Rectal smooth muscle tissue (tissue), 1 donor: ENCODE measurements around the gene PUS7L.
"Not testable (repeated sequence)": the region's sequence is repeated elsewhere in the genome, so short reads cannot be mapped to it uniquely, and the experiment has no call there.

Experiments
- H3K27ac ChIP-seq: one replicate; pipeline ENCODE4 v1.7.0; 2013; ENCODE audit warnings: low read depth, low read length, inconsistent platforms
- H3K27me3 ChIP-seq: one replicate; pipeline ENCODE4 v1.7.0; 2013; ENCODE audit warnings: low read length; ENCODE audit not compliant: control insufficient read depth, insufficient read depth
- H3K36me3 ChIP-seq: one replicate; pipeline ENCODE4 v1.7.0; 2013; ENCODE audit warnings: low read length; ENCODE audit not compliant: control insufficient read depth, insufficient read depth
- H3K4me1 ChIP-seq: one replicate; pipeline ENCODE4 v1.7.0; 2013; ENCODE audit warnings: low read length; ENCODE audit not compliant: control insufficient read depth, insufficient read depth
- H3K4me3 ChIP-seq: one replicate; pipeline ENCODE4 v1.7.0; 2013; ENCODE audit warnings: low read length
- H3K9ac ChIP-seq: one replicate; pipeline ENCODE4 v1.7.0; 2013; ENCODE audit warnings: low read length

Gene PUS7L

GRCh38 chr12:43694879-43695278, 63.7 kb downstream of the PUS7L start:
- Histone ChIP-seq H3K27ac (no peak overlapping the region), H3K4me3 (no peak overlapping the region)

DNA sequence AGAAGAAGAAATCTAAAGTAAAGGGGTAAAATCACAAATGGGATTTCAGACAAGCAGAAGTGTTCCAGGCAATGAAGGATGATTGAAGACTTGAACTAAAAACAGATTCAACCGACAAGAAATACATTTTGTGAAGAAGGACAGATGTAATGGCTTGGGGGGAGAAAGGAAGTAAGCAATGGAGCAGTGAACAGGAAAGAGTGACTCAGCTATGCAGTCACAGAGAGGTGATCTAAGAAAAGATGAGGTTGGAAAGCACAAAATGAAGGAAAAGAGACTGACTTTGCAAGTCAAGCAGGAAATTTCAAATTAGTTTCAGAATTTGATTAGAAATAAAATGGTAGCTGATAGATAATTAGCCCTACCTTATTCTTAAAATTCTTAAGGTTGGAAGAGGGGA, 66.5 kb downstream of the PUS7L start:
- Histone ChIP-seq H3K27ac (no peak overlapping the region), H3K9ac (no peak overlapping the region), H3K4me3 (no peak overlapping the region), H3K27me3 (no peaks in the 10 kb centered on the region), H3K4me1 (no peaks in the 10 kb centered on the region), H3K36me3 (no peaks in the 10 kb centered on the region)

More at GRCh38 chr12:43694879-43695278, 63.7 kb downstream of the PUS7L start:
- no peaks in the 10 kb centered on the region for H3K36me3 ChIP-seq
- H3K27me3 ChIP-seq: no peaks in the 10 kb centered on the region
- H3K4me1 ChIP-seq: no peaks in the 10 kb centered on the region
- H3K9ac ChIP-seq: no peak overlapping the region

DNA sequence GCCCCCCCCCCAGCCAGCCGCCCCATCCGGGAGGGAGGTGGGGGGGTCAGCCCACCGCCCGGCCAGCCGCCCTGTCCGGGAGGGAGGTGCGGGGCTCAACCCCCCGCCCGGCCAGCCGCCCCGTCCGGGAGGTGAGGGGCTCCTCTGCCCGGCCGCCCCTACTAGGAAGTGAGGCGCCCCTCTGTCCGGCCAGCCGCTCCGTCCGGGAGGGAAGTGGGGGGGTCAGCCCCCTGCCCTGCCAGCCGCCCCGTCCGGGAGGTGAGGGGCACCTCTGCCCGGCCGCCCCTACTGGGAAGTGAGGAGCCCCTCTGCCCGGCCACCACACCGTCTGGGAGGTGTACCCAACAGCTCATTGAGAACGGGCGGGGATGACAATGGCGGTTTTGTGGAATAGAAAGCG, 73.1 kb downstream of the PUS7L start:
- not testable (repeated sequence) for H3K36me3 ChIP-seq, H3K4me1 ChIP-seq, H3K27ac ChIP-seq, H3K9ac ChIP-seq, H3K4me3 ChIP-seq, H3K27me3 ChIP-seq

- Histone ChIP-seq H3K27me3 (no peaks in the 10 kb centered on the region), H3K27ac (no peak overlapping the region), H3K4me3 (no peak overlapping the region), H3K9ac (no peak overlapping the region), H3K4me1 (no peaks in the 10 kb centered on the region), H3K36me3 (no peaks in the 10 kb centered on the region)
Observed at GRCh38 chr12:43676183-43676813, 82.3 kb downstream of the PUS7L start.

DNA sequence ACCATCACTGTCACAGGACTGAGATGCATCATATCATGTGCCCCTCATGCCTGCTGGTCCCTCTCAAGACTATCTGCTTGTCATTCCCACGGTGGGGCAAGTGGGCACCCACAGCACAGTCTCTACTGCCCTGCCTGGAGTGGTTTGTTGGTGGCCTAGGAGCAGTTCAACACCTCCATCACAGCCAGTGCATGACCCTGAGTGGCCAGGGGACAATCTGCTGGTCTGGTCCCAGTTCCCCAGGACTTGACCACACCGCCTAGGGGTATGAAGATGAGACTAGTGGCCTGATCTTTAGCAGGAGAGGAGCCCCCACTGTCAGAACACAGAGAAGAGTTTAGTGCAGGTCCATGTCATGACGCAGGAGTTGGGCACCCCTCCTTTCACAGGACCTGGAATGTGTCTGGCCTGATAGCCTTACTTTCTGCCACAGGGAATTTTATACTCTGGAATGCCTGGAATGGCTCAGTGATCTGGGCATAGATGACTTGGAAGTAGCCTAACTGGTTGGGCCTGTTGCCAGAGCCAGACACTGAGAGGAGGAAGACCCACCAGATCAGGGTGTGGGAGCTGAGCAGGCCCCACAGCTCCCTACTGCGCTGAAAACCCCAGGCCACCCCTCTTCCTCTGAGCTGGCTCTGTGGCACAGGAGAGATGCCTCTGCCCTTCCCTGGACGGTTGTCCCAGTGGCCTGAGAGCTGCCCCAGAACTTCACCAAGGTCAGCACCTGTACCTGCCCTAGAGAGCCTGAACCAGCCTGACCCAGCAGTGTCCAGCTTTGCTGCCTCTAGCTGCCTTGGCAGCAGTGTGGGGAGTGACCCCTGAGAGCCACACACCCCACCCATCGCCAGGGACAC, 83.3 kb downstream of the PUS7L start:
- H3K4me3 ChIP-seq: no peak overlapping the region
- no peaks in the 10 kb centered on the region for H3K27me3 ChIP-seq
- H3K36me3 ChIP-seq: no peaks in the 10 kb centered on the region
- H3K9ac ChIP-seq: no peak overlapping the region
- H3K4me1 ChIP-seq: no peaks in the 10 kb centered on the region
- no peak overlapping the region for H3K27ac ChIP-seq

- no peaks in the 10 kb centered on the region for H3K27me3 ChIP-seq
- no peak overlapping the region for H3K9ac ChIP-seq
- H3K4me3 ChIP-seq: no peak overlapping the region
- H3K27ac ChIP-seq: no peak overlapping the region
- no peaks in the 10 kb centered on the region for H3K36me3 ChIP-seq
- no peaks in the 10 kb centered on the region for H3K4me1 ChIP-seq
Observed at GRCh38 chr12:43669373-43669772, 89.2 kb downstream of the PUS7L start.
